GM18505 (cell line): ENCODE data around the gene SNCA.
A peak's percentile ranks its signal among the peaks of the same experiment; 100 is the strongest.

ENCODE experiments used
- ATAC-seq: cut with Tn5 transposase; IDR thresholded peaks from one replicate; pipeline ENCODE4 v1.9.1; 2021; ENCODE audit not compliant: unreplicated experiment
- POLR2A ChIP-seq: IDR thresholded peaks from 4 replicates; pipeline ENCODE4 v1.6.1; 2011; ENCODE audit warnings: borderline replicate concordance; ENCODE audit not compliant: insufficient read depth, insufficient read length; ENCODE audit errors: extremely low read depth

Gene SNCA

GRCh38 chr4:89836897-89837384 is at the start of gene SNCA:
Gene SNCA (minus strand): TSS chr4:89837161. CDS start chr4:89835667, 1,494 bp downstream.
- no peak for TF ChIP-seq POLR2A
- ATAC-seq = peak; percentile 41

- ATAC-seq = no peak
- no peak for TF ChIP-seq POLR2A
These were observed 42.3 kb upstream of the SNCA start for GRCh38 chr4:89879215-89879614.

DNA sequence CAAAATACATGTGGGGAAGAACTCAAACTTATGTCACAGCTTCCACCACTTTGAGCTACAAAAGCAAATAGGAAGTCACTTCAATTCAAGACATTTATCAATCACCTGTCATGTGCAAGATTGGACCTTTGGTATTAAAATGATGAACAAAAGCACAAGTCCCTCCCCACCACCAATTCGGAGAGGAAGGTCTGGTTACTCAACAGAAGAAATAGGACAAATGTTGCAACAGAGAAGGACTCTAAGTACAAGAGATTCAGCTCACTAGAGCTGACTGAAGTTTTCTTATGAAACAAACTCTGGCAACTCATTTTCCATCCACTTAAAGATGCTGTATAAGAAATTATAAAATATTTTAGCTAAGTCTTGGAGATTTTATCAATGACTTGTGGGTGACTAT is 41.6 kb upstream of the SNCA start:
- ATAC-seq = no peak
- no peak for TF ChIP-seq POLR2A

DNA sequence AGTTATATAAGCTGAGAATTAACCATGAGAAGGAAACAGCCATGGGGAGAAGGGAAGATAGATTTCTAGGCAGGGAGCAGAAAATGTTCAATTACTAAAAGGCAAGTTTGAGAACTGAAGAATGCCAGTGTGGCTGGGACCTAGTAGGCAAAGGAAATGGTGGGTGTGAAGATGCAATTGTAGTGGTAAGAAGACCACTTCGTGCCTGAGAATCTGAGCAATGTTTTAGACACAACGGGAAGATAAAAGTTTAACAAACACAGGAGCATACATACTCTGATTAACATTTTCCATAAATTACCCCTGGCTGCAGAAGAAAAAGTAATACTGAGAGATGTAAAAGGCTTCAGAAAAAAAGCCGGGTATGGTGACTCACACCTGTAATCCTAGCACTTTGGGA is 39.6 kb upstream of the SNCA start:
- no peak for ATAC-seq
- TF ChIP-seq POLR2A = no peak

DNA sequence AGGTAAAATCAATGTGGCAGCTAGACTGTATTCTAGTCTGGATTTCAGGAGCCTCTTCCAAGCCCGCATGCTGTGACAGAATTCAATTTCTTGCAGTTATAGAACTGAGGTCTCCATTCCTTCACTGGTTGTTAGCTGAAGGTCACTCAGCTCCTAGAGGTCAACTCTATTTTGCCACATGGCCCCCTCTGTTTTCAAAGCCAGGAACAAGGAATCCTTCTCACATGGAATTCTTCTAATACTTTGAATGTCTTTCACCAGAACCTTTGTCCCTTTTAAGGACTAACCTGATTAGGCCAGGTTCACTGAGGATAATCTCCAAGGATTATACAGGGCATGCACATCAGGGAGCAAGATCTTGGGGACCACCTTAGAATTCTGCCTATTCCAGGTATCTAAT is 34.2 kb upstream of the SNCA start:
- no peak for TF ChIP-seq POLR2A
- ATAC-seq = no peak

DNA sequence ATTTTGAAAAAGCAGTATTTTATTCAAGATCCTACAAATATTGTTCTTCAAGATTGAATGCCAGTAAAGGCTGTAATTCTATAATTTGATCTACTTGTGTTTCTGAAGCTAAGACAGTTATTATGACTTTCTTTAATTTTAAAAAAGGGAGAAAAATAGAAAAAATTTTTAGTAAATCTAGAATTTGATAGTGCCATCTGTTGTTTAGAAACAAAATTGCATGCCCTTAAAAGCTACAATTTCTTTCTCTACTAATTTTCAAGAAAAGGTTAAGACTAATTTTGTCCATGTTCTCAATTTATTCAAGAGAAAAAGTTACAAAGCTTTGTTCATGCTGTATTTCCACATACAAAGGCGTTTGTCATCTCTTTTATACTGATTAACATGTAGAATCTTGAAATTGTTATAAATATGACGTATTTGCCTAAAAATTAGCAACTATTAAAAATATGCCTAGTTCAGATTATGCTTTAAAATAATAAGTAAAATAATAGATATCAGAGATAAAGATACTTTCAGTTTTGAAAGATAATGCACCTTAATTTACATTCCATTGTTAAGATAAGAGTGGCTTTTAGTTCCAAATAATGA is 32.1 kb upstream of the SNCA start:
- no peak for ATAC-seq
- no peak for TF ChIP-seq POLR2A

GRCh38 chr4:89868276-89868675 is 31.3 kb upstream of the SNCA start:
- TF ChIP-seq POLR2A = no peak
- ATAC-seq = no peak

DNA sequence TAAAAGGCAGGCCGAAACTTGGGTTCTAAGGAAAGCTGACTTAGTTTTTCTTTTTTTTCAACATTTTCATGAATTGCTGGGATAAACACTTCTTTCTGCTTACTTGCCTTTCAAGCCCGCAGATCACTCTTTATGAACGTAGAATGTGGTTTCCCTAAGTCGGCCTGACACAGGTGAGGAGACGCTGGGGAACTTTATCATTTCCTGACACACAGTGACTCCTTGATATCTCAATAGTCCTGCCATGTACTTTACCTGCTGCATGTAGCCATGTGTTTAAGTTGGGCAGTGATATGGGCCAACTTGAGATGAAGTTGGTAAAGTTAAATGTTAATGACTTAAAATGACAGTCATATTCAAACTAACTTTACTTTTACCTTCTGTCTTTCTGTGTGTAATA is 26.6 kb upstream of the SNCA start:
- ATAC-seq = no peak
- no peak for TF ChIP-seq POLR2A

DNA sequence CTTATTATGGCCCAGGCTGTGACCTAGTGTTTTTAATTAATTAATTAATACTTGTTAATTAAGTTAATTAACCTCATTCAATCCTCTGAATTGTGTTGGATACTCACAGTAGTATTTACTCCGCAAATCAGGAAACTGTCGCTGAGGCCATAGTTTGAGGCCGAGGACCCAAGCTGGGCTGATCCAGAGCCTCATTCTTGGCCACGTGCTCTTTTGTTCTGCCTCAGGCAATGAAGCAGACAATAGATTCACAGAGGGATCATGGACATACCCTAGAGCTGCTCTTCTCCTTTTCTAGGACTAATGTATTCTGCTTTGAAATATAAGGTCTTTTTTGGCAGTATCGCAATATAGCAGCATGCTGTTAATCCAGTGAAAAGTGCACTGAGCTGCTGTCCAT is 24.0 kb upstream of the SNCA start:
- ATAC-seq = no peak
- TF ChIP-seq POLR2A = no peak

DNA sequence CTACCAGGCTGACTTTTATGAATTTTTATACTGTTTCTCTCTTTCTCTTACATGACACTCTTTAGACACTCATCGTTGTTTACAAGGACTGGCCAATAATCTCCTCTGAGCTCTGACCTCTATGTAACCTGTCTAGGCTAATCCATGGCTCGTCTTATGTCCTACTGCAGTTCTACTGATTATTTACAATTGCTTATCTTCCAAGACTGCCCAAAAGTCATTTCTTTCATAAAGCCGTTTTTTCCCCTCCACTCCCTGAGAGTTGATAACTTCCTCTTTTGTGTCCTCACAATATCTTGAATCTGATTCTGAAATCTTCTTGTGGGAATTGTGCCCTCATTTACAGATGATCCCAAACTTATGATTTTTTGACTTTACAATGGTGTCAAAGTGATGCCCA is 18.3 kb upstream of the SNCA start:
- no peak for TF ChIP-seq POLR2A

GRCh38 chr4:89847571-89848325 is 10.8 kb upstream of the SNCA start:
- TF ChIP-seq POLR2A = no peak
- ATAC-seq = no peak

More for the DNA sequence above, 18.3 kb upstream of the SNCA start:
- ATAC-seq = no peak

GRCh38 chr4:89839558-89839957 is 2.6 kb upstream of the SNCA start:
- ATAC-seq = no peak
- no peak for TF ChIP-seq POLR2A

DNA sequence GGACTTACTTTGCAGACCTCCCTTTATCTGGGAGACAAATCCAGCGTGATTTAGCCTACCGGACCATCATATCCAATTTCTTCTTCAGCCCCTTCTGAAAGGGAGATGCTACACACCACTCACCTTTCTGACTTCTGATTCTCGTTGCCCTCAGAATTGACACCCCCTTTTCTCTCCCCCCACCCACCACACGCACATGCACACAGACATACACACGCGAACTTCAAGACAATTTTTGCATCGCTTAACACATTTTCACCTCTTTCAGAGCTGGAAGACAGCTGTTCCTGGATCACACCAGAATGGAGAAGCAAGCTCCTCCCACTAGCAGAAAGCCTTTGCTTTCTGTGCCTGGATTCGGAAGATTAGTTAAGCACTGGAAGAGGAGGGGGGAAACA is 1.0 kb upstream of the SNCA start:
- TF ChIP-seq POLR2A = no peak

GRCh38 chr4:89837385-89837992 is 528 bp upstream of the SNCA start:
- peak; percentile 51 for ATAC-seq
- TF ChIP-seq POLR2A = no peak

More for the DNA sequence above, 1.0 kb upstream of the SNCA start:
- ATAC-seq = no peak

- no peak for ATAC-seq
- no peak for TF ChIP-seq POLR2A
These were observed 773 bp downstream of the SNCA start for GRCh38 chr4:89836031-89836745.
